ENCODE data around the gene LRRC37A3.
A peak's percentile ranks its signal among the peaks of the same experiment; 100 is the strongest.
"Not testable (repeated sequence)": the region's sequence is repeated elsewhere in the genome, so short reads cannot be mapped to it uniquely, and the experiment has no call there.

Gene LRRC37A3
- 3.6 to 11.2 reads per million in 2 donors for total RNA-seq

DNA sequence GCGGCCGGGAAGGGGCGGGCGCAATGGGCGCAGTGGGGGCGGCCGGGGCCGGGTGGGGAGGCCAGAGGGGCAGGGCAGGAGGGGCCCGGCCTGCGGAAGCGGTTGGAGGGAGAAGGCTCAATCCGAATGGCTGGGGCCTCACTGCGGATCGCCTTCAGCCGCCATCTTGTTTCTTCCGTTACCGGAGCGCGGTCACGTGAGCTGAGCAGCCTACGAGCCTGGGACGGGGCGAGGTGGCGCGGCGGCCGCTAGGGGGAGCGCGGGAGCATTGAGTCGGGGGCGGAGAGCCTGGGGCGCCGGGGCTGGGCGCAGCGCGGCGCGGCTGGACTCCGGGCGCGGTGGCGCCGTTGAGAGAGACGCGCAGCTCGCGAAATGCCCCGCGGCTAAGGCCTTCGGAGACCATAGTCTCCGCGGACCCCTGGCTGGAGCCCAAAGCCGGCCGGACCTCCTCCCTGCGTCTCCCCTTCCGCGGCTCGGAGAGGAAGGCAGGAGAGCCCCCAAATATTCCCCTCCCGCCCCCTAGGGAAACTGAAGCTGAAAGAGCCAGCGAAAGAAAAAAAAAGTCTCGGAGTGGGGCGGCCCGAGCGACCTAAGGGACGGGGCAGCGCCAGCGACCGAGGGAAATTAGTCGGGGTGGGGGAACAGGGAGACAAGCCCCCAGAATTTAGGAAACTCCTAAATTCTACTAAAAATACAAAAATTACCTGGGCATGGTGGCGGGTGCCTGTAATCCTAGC is at the start of gene LRRC37A3:
Gene LRRC37A3 (minus strand): TSS at position 190 of the 737 bp plus-strand sequence. CDS start 22,221 bp downstream, outside the sequence.
- DNase-seq, result peak; percentile 95 to 100 (median 97)

DNA sequence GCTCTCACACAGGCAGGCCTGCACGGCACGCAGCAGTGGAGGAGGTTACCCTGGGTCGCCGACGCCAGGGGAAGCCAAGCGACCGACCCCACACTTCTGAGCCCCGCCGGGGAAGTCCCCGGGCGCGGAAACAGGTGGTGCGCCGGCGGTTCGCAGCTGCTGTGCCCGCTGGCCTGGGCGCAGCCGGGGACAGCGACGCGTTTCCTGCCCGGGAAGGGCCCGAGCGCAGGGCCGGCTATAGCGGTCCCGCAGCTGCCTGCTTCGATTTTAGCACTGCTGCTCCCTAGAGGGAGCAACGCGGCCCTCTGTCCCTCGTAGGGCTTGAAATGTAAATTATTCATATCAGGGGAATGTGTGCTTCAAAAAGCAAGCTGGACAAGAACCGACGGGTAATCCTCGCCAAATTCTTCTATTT is 46.6 kb upstream of the LRRC37A3 start:
- peak; percentile 70 to 96 (median 82) for DNase-seq

GRCh38 chr17:64965256-64965872 is 46.1 kb upstream of the LRRC37A3 start:
- DNase-seq, result not testable (repeated sequence)

- no peak for DNase-seq
These were observed 45.5 kb upstream of the LRRC37A3 start for GRCh38 chr17:64964796-64965195.

DNA sequence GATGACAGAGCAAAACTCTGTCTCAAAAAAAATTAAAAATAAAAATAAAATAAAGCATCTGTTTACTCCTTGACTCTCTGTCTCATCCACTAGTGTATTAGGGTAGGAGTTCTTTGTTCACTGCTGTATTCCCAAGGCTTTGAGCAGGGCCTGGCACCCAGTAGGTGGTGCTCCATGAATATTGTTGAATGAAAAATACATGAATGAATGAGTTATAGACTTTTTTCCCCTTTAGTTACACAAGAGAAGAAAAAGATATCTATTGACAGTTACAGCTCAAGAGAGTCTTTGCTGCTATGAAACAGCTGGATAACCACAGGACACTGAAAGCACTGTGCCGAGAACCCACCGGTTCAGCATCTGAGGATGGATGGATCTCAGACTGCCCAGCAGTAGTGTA is 44.5 kb upstream of the LRRC37A3 start:
- not testable (repeated sequence) for DNase-seq

GRCh38 chr17:64961563-64962378 is 42.5 kb upstream of the LRRC37A3 start:
- peak in 3 of 5 experiments; percentile 14 to 67 (median 66) for DNase-seq

DNA sequence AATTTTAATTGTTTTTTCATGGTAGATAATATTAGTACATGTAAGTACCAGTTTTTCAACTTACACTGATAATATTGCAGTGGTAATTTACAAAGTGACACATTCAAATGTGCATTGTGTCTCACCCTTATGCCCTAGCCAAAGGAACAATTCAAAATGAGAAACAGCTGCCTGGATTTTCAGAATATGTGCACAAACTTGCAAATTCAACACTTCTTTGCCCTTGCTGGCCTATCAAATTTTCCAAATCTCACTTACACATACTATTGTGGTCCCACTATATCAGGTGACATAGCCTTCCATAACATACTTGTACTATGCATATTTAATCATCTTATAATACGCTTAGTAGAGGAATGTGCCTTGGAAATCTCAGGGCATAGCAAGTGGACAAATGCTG is 32.6 kb upstream of the LRRC37A3 start:
- DNase-seq, result no peak

DNA sequence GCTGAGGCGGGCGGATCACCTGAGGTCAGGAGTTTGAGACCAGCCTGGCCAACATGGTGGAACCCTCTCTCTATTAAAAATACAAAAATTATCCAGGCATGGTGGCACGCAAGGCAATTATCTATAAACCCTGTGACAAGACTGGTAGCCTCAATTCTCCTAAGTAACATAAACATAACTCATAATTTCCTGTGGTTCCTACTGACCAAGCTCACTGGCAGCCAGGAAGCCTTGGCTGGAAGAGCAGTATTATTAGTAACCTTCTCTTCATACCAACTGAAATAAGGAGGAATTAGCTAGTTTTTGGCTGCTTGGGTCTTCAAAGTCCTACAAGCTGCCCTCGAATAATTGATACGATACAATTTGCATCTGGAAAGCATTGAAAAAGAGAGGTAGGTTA is 31.6 kb upstream of the LRRC37A3 start:
- no peak for DNase-seq

GRCh38 chr17:64947152-64947551 is 27.9 kb upstream of the LRRC37A3 start:
- no peak for DNase-seq

DNA sequence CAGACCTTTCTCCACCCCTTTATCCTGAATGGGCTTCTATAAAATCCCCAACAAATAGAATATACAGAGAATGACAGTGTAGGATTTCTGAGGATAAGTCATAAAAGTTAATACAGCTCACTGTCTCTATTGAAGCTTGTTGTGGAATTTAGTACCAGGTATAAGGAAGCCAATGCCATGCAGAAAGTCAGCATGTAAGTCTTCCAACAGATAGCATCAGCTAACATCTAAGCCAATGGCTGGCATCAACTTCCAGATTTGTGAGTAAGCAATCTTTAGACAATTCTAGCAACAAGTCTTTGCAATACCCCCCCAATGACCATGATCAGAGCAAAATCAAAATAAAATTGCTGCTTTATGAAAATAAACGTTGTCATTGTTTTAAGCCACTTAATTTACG is 22.5 kb upstream of the LRRC37A3 start:
- DNase-seq, result no peak

GRCh38 chr17:64941045-64941444 is 21.8 kb upstream of the LRRC37A3 start:
- no peak for DNase-seq

DNA sequence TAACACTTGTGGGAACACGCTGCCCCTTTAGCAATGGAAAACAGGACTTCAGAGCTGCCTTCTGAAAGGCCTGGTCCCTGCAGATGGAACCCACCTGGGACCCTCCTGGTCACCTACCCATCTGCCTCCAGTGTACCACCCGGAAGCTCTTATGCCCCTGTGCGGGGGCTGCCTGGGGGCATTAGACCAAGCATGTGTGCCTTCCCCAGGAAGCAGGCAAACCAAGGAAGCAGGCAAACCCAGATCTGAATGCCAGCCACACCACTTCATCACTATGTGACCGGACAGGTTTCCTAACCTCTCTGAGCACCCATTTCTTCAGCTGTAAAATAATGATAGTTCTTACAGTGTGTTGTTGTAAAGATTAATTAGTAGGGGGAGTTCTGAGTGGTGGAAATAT is 20.8 kb upstream of the LRRC37A3 start:
- DNase-seq, result no peak

DNA sequence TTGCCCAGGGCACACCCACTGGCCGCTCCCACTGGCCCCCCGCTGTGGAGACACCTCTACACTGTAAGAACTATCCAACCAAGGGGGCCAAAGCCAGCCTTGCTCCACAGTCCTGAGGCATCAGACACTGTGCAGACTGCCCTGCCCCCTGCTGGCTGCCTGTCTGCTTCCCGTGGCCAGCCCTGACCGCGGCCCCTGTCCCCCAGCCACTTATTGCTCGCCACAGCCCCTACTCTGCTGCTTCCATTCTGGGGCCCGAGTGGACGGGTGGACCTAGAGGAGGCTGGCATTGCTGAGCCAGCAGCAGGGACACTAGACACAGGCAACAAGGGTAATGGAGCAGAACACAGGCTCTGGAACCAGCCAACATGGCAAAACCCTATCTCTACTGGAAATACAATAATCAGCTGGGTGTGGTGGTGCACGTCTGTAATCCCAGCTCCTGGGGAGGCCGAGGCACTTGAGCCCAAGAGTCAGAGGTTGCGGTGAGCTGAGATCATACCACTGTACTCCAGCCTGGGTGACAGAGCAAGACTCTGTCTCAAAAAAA is 19.7 kb upstream of the LRRC37A3 start:
- peak in 3 of 5 experiments; percentile 19 to 48 (median 43) for DNase-seq

GRCh38 chr17:64938290-64938689 is 19.0 kb upstream of the LRRC37A3 start:
- DNase-seq, result no peak

GRCh38 chr17:64936117-64936516 is 16.8 kb upstream of the LRRC37A3 start:
- DNase-seq, result peak in 1 of 5 experiments; percentile 18

DNA sequence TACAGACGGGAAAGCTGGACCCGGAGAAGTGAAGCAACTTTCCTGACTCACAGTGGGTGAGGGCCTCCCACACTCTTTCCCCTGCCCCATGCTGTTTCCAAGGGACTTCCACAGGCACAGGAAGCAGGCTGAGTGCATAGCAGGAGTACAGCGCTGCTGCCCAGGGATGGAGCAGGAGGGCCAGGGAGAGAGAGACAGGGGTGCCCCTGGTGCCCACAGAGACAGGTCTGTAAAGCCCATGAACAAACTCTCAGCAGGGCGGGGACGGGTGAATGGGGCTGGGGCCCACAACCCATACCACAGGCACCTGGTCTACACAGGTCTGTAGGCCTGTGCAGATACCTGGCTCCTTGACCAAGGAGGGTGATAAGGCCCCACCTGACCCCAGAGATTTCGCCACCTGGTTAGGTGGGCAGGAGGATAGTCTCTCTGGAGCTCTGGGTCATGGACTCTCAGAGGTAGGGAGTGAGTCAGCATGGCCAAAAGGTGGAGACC is 15.1 kb upstream of the LRRC37A3 start:
- DNase-seq, result not testable (repeated sequence)

- not testable (repeated sequence) for DNase-seq
These were observed 13.6 kb upstream of the LRRC37A3 start for GRCh38 chr17:64932850-64933249.

DNA sequence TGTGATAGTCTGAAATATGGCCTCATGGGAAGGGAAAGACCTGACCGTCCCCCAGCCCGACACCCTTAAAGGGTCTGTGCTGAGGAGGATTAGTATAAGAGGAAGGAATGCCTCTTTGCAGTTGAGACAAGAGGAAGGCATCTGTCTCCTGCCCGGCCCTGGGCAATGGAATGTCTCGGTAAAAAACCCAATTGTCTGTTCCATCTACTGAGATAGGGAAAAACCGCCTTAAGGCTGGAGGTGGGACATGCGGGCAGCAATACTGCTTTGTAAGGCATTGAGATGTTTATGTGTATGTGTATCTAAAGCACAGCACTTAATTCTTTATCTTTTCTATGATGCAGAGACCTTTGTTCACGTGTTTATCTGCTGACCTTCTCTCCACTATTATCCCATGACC is 11.1 kb upstream of the LRRC37A3 start:
- DNase-seq, result not testable (repeated sequence)

GRCh38 chr17:64929419-64930209 is 10.3 kb upstream of the LRRC37A3 start:
- DNase-seq, result peak in 2 of 5 experiments; percentile 36 to 76

GRCh38 chr17:64928701-64929100 is 9.4 kb upstream of the LRRC37A3 start:
- DNase-seq, result not testable (repeated sequence)

DNA sequence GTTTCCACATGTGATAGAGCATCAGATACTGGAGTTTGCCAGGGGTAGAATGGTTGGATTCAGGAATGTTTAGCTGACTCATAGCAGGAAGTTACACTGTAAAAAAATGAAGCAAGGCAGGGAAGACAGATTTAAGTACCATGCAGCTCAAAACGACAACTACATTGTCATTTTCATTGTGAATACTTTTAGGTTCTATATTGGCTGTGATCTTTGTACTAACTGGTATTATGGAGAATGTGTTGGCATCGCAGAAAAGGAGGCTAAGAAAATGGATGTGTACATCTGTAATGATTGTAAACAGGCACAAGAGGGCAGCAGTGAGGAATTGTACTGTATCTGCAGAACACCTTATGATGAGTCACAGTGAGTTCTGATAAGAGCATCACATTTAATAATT is 8.2 kb upstream of the LRRC37A3 start:
- DNase-seq, result peak in 3 of 5 experiments; percentile 38 to 80 (median 61)

DNA sequence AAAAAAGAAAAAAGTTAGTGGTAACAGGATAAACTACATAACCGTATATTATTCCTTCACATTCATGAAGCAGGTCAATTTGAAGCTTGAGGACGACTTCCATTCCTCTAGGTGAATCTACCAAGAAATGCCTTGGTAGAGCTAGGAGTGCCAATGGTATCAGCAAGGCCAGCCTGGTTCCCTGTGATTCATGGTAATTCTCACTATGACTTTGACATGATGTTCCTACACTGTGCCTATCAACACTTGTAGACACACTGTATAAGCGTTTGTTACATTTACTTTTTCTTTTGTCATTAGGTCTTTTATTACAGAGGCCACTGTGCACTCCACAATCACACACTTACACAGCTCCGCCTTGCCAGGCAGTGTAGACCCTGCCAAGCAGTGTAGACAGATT is 7.2 kb upstream of the LRRC37A3 start:
- not testable (repeated sequence) for DNase-seq
